HG02588 (cell line): ENCODE measurements around the gene GTF2F2.
"Not testable (repeated sequence)": the region's sequence is repeated elsewhere in the genome, so short reads cannot be mapped to it uniquely, and the experiment has no call there.

Source experiments
- ATAC-seq: cut with Tn5 transposase; IDR thresholded peaks from one replicate; pipeline ENCODE4 v1.9.1; 2021; ENCODE audit warnings: mild to moderate bottlenecking, moderate library complexity; ENCODE audit not compliant: unreplicated experiment

GTF2F2 gene

GRCh38 chr13:45178349-45179162, 58.2 kb downstream of the GTF2F2 start:
- no peak for ATAC-seq

- ATAC-seq = no peak
Observed at GRCh38 chr13:45179428-45179827, 59.1 kb downstream of the GTF2F2 start.

GRCh38 chr13:45180303-45180702, 60.0 kb downstream of the GTF2F2 start:
- ATAC-seq = no peak

GRCh38 chr13:45180713-45181601, 60.6 kb downstream of the GTF2F2 start:
- ATAC-seq = no peak

- no peak for ATAC-seq
Observed at GRCh38 chr13:45184693-45185092, 64.4 kb downstream of the GTF2F2 start.

GRCh38 chr13:45185286-45185685, 65.0 kb downstream of the GTF2F2 start:
- no peak for ATAC-seq

- ATAC-seq = not testable (repeated sequence)
Observed at GRCh38 chr13:45189077-45189476, 68.8 kb downstream of the GTF2F2 start.

- ATAC-seq = not testable (repeated sequence)
Observed at GRCh38 chr13:45189511-45189910, 69.2 kb downstream of the GTF2F2 start.

GRCh38 chr13:45191874-45192273, 71.6 kb downstream of the GTF2F2 start:
- no peak for ATAC-seq

GRCh38 chr13:45194081-45194939, 74.0 kb downstream of the GTF2F2 start:
- ATAC-seq = no peak

GRCh38 chr13:45195421-45195820, 75.1 kb downstream of the GTF2F2 start:
- ATAC-seq = no peak

- no peak for ATAC-seq
Observed at GRCh38 chr13:45196096-45196495, 75.8 kb downstream of the GTF2F2 start.

- no peak for ATAC-seq
Observed at GRCh38 chr13:45196622-45197021, 76.3 kb downstream of the GTF2F2 start.

- ATAC-seq = no peak
Observed at GRCh38 chr13:45198041-45198440, 77.7 kb downstream of the GTF2F2 start.

GRCh38 chr13:45198924-45199323, 78.6 kb downstream of the GTF2F2 start:
- ATAC-seq = no peak

- ATAC-seq = no peak
Observed at GRCh38 chr13:45199711-45200110, 79.4 kb downstream of the GTF2F2 start.

- no peak for ATAC-seq
Observed at GRCh38 chr13:45200701-45201232, 80.5 kb downstream of the GTF2F2 start, which contains the start of gene KCTD4. Gene KCTD4, minus strand, starts transcription at chr13:45201045. Its CDS starts 6,478 bp downstream, at chr13:45194567.

GRCh38 chr13:45205124-45205523, 84.8 kb downstream of the GTF2F2 start:
- ATAC-seq = no peak

- ATAC-seq = no peak
Observed at GRCh38 chr13:45206340-45206739, 86.0 kb downstream of the GTF2F2 start.

GRCh38 chr13:45207319-45207718, 87.0 kb downstream of the GTF2F2 start:
- ATAC-seq = no peak

- no peak for ATAC-seq
Observed at GRCh38 chr13:45208132-45208531, 87.8 kb downstream of the GTF2F2 start.
